Colonic mucosa (tissue), 4 donors: ENCODE results near the gene SLC25A21. TPM values are rescaled to one million over a fixed set of nuclear protein-coding genes. Genes with fewer than 3 reads are reported as not detected.
A peak's percentile ranks its signal among the peaks of the same experiment; 100 is the strongest.

Experiments used
- DNase-seq: peaks from one replicate; pipeline ENCODE4 v3.0.0-alpha.2; 2020
- H3K27ac ChIP-seq: fragments of 200-600 bp; one replicate; pipeline ENCODE4 v1.8.0; 2021
- H3K27me3 ChIP-seq: fragments of 200-600 bp; one replicate; pipeline ENCODE4 v1.8.0; 2021
- H3K36me3 ChIP-seq: fragments of 200-600 bp; one replicate; pipeline ENCODE4 v1.8.0; 2021
- H3K4me1 ChIP-seq: fragments of 200-600 bp; one replicate; pipeline ENCODE4 v1.8.0; 2021; ENCODE audit warnings: mild to moderate bottlenecking
- H3K4me3 ChIP-seq: fragments of 200-600 bp; one replicate; pipeline ENCODE4 v1.8.0; 2021
- H3K9ac ChIP-seq, 2 donors: one replicate each; pipeline ENCODE4 v1.7.0; 2013; ENCODE audit warnings: control low read depth in 2 of 2, low read depth in 2 of 2, low read length in 2 of 2
- H3K9me3 ChIP-seq: fragments of 200-600 bp; one replicate; pipeline ENCODE4 v1.8.0; 2021
- intact Hi-C: fragments of 100-400 bp; cut with DNase I; formaldehyde crosslinking; loops from one replicate; pipeline ENCODE4 v1.14.1; 2022
- total RNA-seq, 2 donors: library from RNA; stranded (reverse); fragmentation: NEBNext Ultra II Directional in 1 of 2; extraction: Animal tissue kit (Norgen Biotek cat#: 25700) in 1 of 2; gene quantifications; one replicate each; pipeline ENCODE4 v1.2.1, GENCODE V29; 2021
- TF ChIP-seq, protein P1 (sequence below): fragments of 200-600 bp; IDR thresholded peaks from one replicate; pipeline ENCODE4 v1.8.0; 2022; ENCODE audit warnings: antibody characterized with exemption, mild to moderate bottlenecking
- donor health status: healthy.
- donor health status: DM: no; HTN: no; CAD: no.
- donor health status: DM: no; HTN: no; CAD: no.

SLC25A21 gene
- total RNA-seq, 2 donors from 2014 or later, result 0.77 to 0.82 TPM

DNA sequence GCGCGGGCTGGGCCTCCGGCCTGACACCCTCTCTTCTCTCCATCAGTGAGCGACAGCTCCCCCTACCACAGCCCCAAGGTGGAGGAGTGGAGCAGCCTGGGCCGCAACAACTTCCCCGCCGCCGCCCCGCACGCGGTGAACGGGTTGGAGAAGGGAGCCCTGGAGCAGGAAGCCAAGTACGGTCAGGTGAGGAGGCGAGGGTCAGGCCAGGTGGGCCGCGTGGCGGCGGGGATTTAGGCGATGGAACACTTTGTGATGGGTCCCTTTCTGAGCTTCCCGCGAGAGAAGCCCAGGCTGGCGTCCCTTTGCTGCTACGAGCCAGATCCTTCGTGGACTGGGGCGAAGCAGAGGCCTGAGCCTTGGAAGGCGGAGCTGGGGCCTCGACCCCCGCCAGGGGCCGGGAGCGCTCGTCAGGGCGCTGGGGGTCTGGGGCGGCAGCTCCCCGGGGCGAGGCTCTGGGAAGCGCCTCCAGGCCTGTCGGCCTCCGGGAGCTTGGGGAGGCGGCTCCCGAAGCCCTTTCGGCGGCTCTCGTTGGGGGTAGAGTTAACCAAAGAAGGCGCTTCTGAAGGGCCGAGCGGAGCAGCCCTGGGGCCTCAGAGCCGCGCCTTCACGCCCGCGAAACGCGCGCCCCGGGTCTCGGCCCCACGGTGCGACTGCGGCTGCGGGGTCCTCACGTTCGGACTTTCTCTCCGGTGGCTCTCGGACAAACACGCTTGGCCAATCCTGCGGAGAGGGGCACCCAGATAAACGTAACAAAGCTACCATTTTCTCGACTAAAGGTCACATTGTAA is 505.8 kb downstream of the SLC25A21 start:
- TF ChIP-seq, protein P1, sequence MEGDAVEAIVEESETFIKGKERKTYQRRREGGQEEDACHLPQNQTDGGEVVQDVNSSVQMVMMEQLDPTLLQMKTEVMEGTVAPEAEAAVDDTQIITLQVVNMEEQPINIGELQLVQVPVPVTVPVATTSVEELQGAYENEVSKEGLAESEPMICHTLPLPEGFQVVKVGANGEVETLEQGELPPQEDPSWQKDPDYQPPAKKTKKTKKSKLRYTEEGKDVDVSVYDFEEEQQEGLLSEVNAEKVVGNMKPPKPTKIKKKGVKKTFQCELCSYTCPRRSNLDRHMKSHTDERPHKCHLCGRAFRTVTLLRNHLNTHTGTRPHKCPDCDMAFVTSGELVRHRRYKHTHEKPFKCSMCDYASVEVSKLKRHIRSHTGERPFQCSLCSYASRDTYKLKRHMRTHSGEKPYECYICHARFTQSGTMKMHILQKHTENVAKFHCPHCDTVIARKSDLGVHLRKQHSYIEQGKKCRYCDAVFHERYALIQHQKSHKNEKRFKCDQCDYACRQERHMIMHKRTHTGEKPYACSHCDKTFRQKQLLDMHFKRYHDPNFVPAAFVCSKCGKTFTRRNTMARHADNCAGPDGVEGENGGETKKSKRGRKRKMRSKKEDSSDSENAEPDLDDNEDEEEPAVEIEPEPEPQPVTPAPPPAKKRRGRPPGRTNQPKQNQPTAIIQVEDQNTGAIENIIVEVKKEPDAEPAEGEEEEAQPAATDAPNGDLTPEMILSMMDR, result no peak
- Histone ChIP-seq H3K4me3 (no peak overlapping the region), H3K27ac (no peak overlapping the region), H3K36me3 (no peaks in the 10 kb centered on the region), H3K4me1 (peaks cover 11% of the 10 kb centered on the region), H3K9me3 (no peaks in the 10 kb centered on the region), H3K27me3 (peaks cover 63% of the 10 kb centered on the region), H3K9ac (no peak overlapping the region)
- intact Hi-C loops, result no loop called here
- no peak for DNase-seq

DNA sequence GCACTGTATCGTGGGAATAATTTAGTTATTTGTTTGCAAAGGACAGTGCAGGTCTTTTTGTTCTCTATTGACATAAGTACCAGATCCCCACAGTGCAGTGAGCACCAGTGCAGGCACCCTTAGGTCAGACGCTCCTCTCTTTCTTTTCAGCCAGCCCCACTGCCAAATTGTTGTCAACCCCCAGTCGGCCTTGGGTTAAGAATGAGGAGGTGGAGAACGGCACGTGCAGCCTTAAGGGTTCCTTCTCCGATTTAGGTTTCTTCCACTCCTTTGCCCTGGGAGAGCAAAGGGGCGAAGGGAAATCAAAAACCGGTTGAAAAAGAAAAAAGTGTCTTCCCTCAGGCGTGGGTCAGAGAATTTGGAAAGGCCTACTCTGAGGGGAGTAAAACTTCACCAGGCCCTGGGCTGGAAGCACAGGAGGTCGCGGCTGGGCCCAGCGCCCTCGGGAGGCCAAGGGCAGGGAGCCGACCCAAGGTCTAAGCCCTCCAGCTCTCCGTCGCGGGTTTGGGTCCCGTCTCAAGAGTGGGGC is 506.5 kb downstream of the SLC25A21 start:
- H3K9me3 ChIP-seq, result no peaks in the 10 kb centered on the region
- H3K36me3 ChIP-seq, result no peaks in the 10 kb centered on the region
- no peak overlapping the region for H3K9ac ChIP-seq
- H3K27ac ChIP-seq, result no peak overlapping the region
- no peak for DNase-seq
- TF ChIP-seq, protein P1, result no peak
- peaks cover 11% of the 10 kb centered on the region for H3K4me1 ChIP-seq
- no peak overlapping the region for H3K4me3 ChIP-seq
- intact Hi-C loops, result no loop called here
- H3K27me3 ChIP-seq, result peaks cover 69% of the 10 kb centered on the region

GRCh38 chr14:36664322-36665193 is 507.8 kb downstream of the SLC25A21 start:
- Histone ChIP-seq H3K9ac (no peak overlapping the region), H3K4me1 (peaks cover 11% of the 10 kb centered on the region), H3K4me3 (no peak overlapping the region), H3K27ac (no peak overlapping the region), H3K9me3 (no peaks in the 10 kb centered on the region), H3K27me3 (peaks cover 83% of the 10 kb centered on the region), H3K36me3 (no peaks in the 10 kb centered on the region)
- intact Hi-C loops, result no loop called here
- TF ChIP-seq, protein P1, result no peak
- DNase-seq, result no peak

GRCh38 chr14:36663404-36664321 is 508.7 kb downstream of the SLC25A21 start:
- DNase-seq, result no peak
- H3K4me1 ChIP-seq, result peaks cover 11% of the 10 kb centered on the region
- peaks cover 92% of the 10 kb centered on the region for H3K27me3 ChIP-seq
- H3K9me3 ChIP-seq, result no peaks in the 10 kb centered on the region
- TF ChIP-seq, protein P1, result no peak
- no peak overlapping the region for H3K27ac ChIP-seq
- H3K4me3 ChIP-seq, result peak overlapping the region; percentile 35
- no peaks in the 10 kb centered on the region for H3K36me3 ChIP-seq
- intact Hi-C loops, result no loop called here
- H3K9ac ChIP-seq, result no peak overlapping the region
